ENCODE results near the gene ANGPT4.
A peak's percentile ranks its signal among the peaks of the same experiment; 100 is the strongest.
"Not testable (repeated sequence)": the region's sequence is repeated elsewhere in the genome, so short reads cannot be mapped to it uniquely, and the experiment has no call there.

ANGPT4 gene

GRCh38 chr20:906001-906520, 10.1 kb downstream of the ANGPT4 start:
- DNase-seq (ENCODE audit: low spot score) = no peak

- no peak for DNase-seq (ENCODE audit: low spot score)
Observed at GRCh38 chr20:905396-905961, 10.7 kb downstream of the ANGPT4 start.

DNA sequence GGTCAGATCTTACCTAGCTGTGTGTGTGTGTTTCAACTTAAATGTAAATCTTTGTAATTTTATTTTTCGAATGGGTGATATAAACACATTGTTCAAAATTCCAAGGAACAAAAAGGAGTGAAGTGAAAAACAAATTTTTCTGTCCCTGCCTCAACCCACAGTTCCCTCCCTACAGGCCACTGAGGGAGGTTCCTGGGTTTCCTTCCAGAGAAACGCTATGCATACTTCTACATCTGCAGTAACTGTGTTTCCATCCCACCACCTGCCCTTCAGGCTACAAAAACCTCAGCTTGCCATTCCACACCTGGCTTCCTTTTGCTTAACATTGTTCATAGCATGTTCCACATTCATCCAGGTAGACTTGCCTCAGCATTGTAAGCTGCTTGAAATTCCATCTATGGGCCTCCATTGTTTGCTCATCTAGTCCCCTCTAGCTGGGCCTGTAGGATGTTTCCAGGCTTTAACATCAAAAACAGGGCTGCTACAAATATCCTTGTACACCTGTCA, 12.0 kb downstream of the ANGPT4 start:
- no peak for DNase-seq (ENCODE audit: low spot score)

DNA sequence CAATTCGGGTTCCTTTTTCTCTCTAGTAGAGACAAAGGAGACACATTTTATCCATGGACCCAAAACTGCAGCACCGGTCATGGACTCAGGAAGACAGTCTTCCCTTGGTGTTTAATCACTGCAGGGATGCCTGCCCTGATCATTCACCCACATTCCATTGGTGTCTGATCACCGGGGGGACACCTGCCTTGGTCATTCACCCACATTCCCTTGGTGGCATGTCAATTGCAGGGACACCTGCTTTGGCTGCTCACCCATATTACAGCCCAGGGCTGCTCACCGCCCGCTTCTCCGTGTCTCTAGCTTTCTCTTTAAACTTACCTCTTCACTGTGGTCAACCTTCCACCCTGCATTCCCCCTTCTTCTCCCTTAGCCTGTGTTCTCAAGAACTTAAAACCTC, 18.7 kb downstream of the ANGPT4 start:
- DNase-seq (ENCODE audit: low spot score) = not testable (repeated sequence)

GRCh38 chr20:896501-897025, 19.6 kb downstream of the ANGPT4 start:
- DNase-seq (ENCODE audit: low spot score) = no peak

DNA sequence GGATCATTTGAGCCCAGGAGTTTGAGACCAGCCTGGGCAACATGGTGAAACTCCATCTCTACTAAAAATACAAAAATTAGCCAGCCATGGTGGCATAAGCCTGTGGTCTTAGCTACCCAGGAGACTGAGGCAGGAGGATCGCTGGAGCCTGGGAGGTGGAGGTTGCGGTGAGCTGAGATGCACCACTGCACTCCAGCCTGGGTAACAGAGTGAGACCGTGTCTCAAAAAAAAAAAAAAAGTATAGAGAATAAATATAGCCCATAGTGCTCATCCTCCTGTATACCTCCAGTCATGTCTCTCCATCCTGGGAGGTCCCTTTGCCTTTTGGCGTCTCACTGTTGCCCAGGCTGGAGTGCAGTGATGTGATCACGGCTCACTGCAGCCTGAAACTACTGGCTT, 23.8 kb downstream of the ANGPT4 start:
- not testable (repeated sequence) for DNase-seq (ENCODE audit: low spot score)

GRCh38 chr20:891706-892080, 24.4 kb downstream of the ANGPT4 start:
- DNase-seq (ENCODE audit: low spot score) = no peak

- DNase-seq (ENCODE audit: low spot score) = no peak
Observed at GRCh38 chr20:891058-891705, 25.0 kb downstream of the ANGPT4 start.

DNA sequence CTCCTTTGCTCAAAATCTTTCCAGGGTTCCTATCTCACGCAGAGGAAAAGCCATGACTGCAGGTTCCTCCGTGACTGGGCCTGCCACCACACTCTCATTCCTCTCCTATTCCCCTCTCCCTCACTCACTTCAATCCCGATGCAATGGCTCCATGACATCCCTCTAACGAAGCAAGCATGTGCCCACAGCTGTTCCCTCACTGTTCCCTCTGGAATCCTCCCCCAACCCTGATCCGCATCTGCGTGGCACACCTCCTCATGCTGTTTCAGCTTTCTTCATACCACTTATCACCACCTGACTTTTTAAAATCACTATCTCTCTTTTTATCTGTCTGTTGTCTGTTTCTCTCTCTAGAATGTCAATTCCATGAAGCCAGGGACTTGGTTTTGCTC, 25.5 kb downstream of the ANGPT4 start:
- DNase-seq (ENCODE audit: low spot score) = no peak

- no peak for DNase-seq (ENCODE audit: low spot score)
Observed at GRCh38 chr20:889932-890463, 26.1 kb downstream of the ANGPT4 start.

DNA sequence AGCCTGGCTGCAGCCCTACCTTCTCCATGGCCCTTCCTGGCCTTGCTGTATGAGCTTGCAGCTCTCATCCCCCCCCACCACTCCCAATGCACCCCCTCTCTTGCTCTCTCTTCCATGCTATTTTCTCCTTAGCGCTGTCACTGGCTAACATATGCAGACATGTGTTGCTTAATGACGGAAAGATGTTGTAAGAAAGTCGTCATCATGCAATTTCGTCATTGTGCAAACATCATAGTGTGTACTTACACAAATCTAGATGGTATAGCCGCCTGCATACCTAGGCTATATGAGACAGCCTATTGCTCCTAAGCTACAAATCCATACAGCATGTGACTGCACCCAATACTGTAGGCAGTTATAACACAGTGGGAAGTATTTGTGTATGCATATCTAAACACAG, 27.0 kb downstream of the ANGPT4 start:
- DNase-seq (ENCODE audit: low spot score) = no peak

DNA sequence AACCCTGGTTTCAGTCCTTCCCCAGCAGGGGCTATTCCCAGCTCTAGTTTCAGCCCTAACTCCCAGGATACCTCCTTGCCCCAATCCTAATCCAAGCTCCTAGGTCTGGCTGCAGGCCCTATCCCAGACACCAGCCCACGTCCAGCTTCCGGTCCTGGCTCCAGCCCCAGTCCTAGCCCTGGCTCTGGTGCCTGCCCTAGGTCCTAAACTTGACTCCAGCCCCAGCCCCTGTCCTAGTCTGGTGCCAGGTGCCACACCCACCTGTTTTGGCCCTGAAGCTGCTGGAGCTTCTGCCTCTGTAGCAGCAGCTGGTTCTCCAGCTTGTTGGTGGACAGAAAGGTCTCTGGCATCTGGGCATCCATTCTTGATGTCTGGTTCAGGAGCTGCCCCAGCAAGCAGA, 28.1 kb downstream of the ANGPT4 start:
- no peak for DNase-seq (ENCODE audit: low spot score)

- no peak for DNase-seq (ENCODE audit: low spot score)
Observed at GRCh38 chr20:887137-887536, 29.0 kb downstream of the ANGPT4 start.

DNA sequence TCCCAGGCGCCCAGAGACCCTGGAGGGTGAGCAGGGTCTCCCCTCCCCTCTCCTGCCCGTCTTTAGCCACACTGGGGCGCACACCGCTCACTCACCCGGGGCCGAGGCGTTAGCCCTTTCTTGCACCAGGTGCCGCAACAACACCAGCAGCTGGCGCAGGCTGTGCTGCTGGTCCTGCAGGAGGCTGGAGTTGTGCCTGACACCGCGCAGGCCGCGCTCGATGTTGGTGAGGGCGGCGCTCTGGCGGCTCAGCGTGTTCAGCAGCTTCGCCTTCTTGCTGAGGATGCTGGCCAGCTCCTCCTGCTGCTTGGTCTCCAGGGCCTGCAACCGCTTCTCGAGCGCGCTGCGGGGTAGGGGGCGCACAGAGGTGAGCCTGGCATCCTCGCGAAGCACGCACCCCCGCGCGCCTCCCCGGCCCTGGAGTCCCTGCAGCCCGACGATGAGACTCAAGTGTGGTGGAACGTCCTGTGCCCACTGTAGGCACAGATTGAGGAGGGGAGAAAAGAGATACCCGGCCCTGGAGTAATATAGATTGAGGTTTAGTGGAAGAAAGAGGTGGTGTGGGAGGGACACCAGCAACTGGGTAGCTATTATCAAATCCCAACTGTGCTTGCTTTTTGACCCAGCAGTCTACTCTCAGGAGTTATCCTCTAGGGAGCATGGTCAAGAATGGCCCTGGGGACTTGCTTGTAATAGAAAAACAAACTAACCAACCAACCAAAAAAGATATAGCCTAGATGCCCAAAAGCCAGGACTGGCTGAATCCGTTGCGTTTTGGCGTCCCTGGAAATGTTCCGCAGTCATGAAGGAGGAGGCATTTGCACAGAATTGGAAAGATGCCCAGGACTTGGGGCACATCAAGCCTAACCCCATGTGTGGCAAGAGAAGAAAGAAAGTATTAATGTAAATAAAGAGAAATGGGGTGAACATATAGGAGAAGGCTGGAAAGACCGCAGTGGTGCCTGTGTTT, 30.9 kb downstream of the ANGPT4 start:
- DNase-seq (ENCODE audit: low spot score) = peak; percentile 81

DNA sequence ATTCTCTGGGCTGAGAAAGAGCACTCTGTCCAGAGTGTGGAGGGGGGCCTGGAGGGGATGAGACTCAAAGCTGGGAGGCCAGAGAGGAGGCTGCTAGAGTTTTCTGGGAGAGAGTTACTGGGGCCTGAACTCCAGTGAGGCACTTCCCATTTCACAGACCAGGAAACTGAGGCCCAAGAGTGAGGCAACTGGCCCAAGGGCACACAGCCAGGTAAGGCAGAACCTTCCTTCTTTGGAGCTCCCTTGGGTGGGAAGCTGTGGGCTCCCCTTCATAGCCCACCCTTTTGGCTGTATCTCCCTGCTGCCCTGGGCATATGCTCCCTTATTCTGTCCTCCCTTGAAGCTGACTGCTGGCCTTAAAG, 34.4 kb downstream of the ANGPT4 start:
- no peak for DNase-seq (ENCODE audit: low spot score)

- DNase-seq (ENCODE audit: low spot score) = peak; percentile 77
Observed at GRCh38 chr20:881051-881782, 34.9 kb downstream of the ANGPT4 start.

- DNase-seq (ENCODE audit: low spot score) = no peak
Observed at GRCh38 chr20:879626-880025, 36.5 kb downstream of the ANGPT4 start.

- DNase-seq (ENCODE audit: low spot score) = peak; percentile 66
Observed at GRCh38 chr20:878511-879307, 37.4 kb downstream of the ANGPT4 start.

GRCh38 chr20:877814-878213, 38.3 kb downstream of the ANGPT4 start:
- DNase-seq (ENCODE audit: low spot score) = no peak

DNA sequence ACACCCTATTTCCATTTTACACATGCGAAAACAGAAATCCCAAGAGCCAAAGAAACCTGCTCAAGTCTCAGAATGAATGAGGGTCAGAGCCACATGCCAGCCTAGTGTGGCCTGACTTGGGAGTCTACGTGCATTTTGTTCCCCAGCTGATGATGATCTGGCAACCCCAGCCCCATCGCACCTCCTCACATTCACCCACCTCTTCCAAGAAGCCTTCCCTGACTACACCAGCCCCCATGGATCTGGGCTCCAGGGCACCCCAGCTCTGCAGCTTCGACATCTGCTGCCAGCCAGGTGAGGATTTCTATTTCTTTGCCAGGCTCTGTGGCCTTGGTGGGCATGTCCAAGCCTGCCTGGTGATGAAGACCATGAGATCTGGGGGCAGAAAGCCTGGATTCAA, 41.0 kb downstream of the ANGPT4 start:
- DNase-seq (ENCODE audit: low spot score) = no peak

Data from AG20443 (cell line).